NCI-H2029 (cell line): ENCODE results near the gene ARVCF.

Experiments
- DNase-seq: peaks from one replicate; lab custom pipeline; 2025; lab: John Stamatoyannopoulos, UW

The ARVCF gene

GRCh38 chr22:20015971-20016733 is 471 bp downstream of the ARVCF start:
- DNase-seq: no peak

GRCh38 chr22:20015187-20015625 is 1.4 kb downstream of the ARVCF start:
- DNase-seq: no peak

GRCh38 chr22:20014526-20015186 is 2.0 kb downstream of the ARVCF start:
- DNase-seq: no peak

- DNase-seq: no peak
Measured at GRCh38 chr22:20013382-20013871, 3.2 kb downstream of the ARVCF start.

- DNase-seq: no peak
Measured at GRCh38 chr22:20012741-20013331, 3.8 kb downstream of the ARVCF start.

- no peak for DNase-seq
Measured at GRCh38 chr22:20011993-20012740, 4.5 kb downstream of the ARVCF start.

GRCh38 chr22:20011123-20011992 is 5.3 kb downstream of the ARVCF start:
- DNase-seq: no peak

GRCh38 chr22:20010307-20011122 is 6.1 kb downstream of the ARVCF start:
- DNase-seq: no peak

- DNase-seq: no peak
Measured at GRCh38 chr22:20009582-20010306, 6.9 kb downstream of the ARVCF start.

GRCh38 chr22:20009018-20009491 is 7.6 kb downstream of the ARVCF start:
- no peak for DNase-seq

- no peak for DNase-seq
Measured at GRCh38 chr22:20008221-20008995, 8.2 kb downstream of the ARVCF start.

- no peak for DNase-seq
Measured at GRCh38 chr22:20004464-20004863, 12.2 kb downstream of the ARVCF start.

GRCh38 chr22:20003304-20003703 is 13.3 kb downstream of the ARVCF start:
- no peak for DNase-seq

- no peak for DNase-seq
Measured at GRCh38 chr22:20002636-20003035, 14.0 kb downstream of the ARVCF start.

- no peak for DNase-seq
Measured at GRCh38 chr22:20002128-20002527, 14.5 kb downstream of the ARVCF start.

GRCh38 chr22:20001082-20001638 is 15.5 kb downstream of the ARVCF start:
- DNase-seq: no peak

- DNase-seq: no peak
Measured at GRCh38 chr22:20000246-20001081, 16.2 kb downstream of the ARVCF start.
